MCF 10A (cell line): Measurements from ENCODE around the gene THRA. TPM values are rescaled to one million over a fixed set of nuclear protein-coding genes. Genes with fewer than 3 reads are reported as not detected.

Experiments used
- BruUV-seq: library from RNA; stranded (reverse); fragments of 400-500 nt; replicated peaks from 2 replicates; lab custom pipeline; 2021; lab: Mats Ljungman, UMichigan
- CTCF ChIA-PET: fragments of 300-600 bp; sonication (Branson Sonifier 250); formaldehyde crosslinking; extraction: SDS; loops from one replicate; lab custom pipeline; 2021; ENCODE audit warnings: antibody characterized with exemption, inconsistent platforms; lab: Yijun Ruan, JAX
- POLR2A ChIA-PET: fragments of 300-600, 350-650 bp; sonication (Branson Sonifier 250); formaldehyde crosslinking; extraction: SDS; loops from one replicate; lab custom pipeline; 2020; ENCODE audit warnings: antibody characterized with exemption, inconsistent platforms; lab: Yijun Ruan, JAX
- DNase-seq: peaks from one replicate; pipeline ENCODE4 v3.0.0-alpha.2; 2018; ENCODE audit not compliant: unreplicated experiment
- H3K27ac Mint-ChIP-seq: one replicate; pipeline ENCODE4 v1.8.0; 2022; ENCODE audit warnings: mild to moderate bottlenecking, low read depth, mixed read lengths; ENCODE audit not compliant: unreplicated experiment
- H3K27me3 Mint-ChIP-seq: one replicate; pipeline ENCODE4 v1.8.0; 2022; ENCODE audit warnings: mixed read lengths; ENCODE audit not compliant: insufficient read depth, unreplicated experiment
- H3K36me3 Mint-ChIP-seq: one replicate; pipeline ENCODE4 v1.8.0; 2022; ENCODE audit warnings: mild to moderate bottlenecking, moderate library complexity, mixed read lengths; ENCODE audit not compliant: insufficient read depth, unreplicated experiment
- H3K4me1 Mint-ChIP-seq: one replicate; pipeline ENCODE4 v1.8.0; 2022; ENCODE audit warnings: mixed read lengths; ENCODE audit not compliant: insufficient read depth, unreplicated experiment
- H3K4me3 Mint-ChIP-seq: one replicate; pipeline ENCODE4 v1.8.0; 2022; ENCODE audit warnings: mild to moderate bottlenecking, moderate library complexity, mixed read lengths; ENCODE audit not compliant: unreplicated experiment
- H3K9me3 Mint-ChIP-seq: one replicate; pipeline ENCODE4 v1.8.0; 2022; ENCODE audit warnings: mixed read lengths; ENCODE audit not compliant: unreplicated experiment
- intact Hi-C: fragments of 100-400 bp; cut with micrococcal nuclease; formaldehyde crosslinking; loops from 2 replicates; pipeline ENCODE4 v1.14.1; 2022
- total RNA-seq: library from RNA; stranded (reverse); gene quantifications from 2 replicates; pipeline ENCODE4 v1.2.3, GENCODE V29; 2022
- TF ChIP-seq, protein P1 (sequence below): fragments of 200-600 bp; IDR thresholded peaks from one replicate; pipeline ENCODE4 v1.8.0; 2022; ENCODE audit warnings: antibody characterized with exemption, mild to moderate bottlenecking; ENCODE audit not compliant: unreplicated experiment

THRA gene
- total RNA-seq, 1 experiment from 2014 or later, result 6.4 TPM

GRCh38 chr17:40107522-40108174 is 44.9 kb downstream of the THRA start:
- no peaks in the 10 kb centered on the region for H3K9me3 Mint-ChIP-seq
- no TSS peak for BruUV-seq
- no peaks in the 10 kb centered on the region for H3K36me3 Mint-ChIP-seq
- TF ChIP-seq, protein P1, sequence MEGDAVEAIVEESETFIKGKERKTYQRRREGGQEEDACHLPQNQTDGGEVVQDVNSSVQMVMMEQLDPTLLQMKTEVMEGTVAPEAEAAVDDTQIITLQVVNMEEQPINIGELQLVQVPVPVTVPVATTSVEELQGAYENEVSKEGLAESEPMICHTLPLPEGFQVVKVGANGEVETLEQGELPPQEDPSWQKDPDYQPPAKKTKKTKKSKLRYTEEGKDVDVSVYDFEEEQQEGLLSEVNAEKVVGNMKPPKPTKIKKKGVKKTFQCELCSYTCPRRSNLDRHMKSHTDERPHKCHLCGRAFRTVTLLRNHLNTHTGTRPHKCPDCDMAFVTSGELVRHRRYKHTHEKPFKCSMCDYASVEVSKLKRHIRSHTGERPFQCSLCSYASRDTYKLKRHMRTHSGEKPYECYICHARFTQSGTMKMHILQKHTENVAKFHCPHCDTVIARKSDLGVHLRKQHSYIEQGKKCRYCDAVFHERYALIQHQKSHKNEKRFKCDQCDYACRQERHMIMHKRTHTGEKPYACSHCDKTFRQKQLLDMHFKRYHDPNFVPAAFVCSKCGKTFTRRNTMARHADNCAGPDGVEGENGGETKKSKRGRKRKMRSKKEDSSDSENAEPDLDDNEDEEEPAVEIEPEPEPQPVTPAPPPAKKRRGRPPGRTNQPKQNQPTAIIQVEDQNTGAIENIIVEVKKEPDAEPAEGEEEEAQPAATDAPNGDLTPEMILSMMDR, result no peak
- POLR2A ChIA-PET, result interaction anchor here (0.9 to 1.5 kb wide), 3 partner anchors 9 to 53 kb away, joined by 3 to 14 read pairs (median 5); partner anchors contain the start of gene MED24
- CTCF ChIA-PET, result interaction anchor here (0.6 to 0.9 kb wide), 2 partner anchors 9 to 1876 kb away, joined by 3 to 7 read pairs; no protein-coding TSS in a partner anchor
- H3K27ac Mint-ChIP-seq, result peak overlapping the region; percentile 79
- H3K4me3 Mint-ChIP-seq, result peak overlapping the region; percentile 38
- intact Hi-C loops, result no loop called here
- H3K27me3 Mint-ChIP-seq, result no peaks in the 10 kb centered on the region
- H3K4me1 Mint-ChIP-seq, result peaks cover 40% of the 10 kb centered on the region
- DNase-seq, result no peak

- no peaks in the 10 kb centered on the region for H3K9me3 Mint-ChIP-seq
- POLR2A ChIA-PET, result interaction anchor here (0.6 to 9.5 kb wide), 7 partner anchors 8 to 191 kb away, joined by 3 to 340 read pairs (median 4); partner anchors contain the start of genes CSF3 and NR1D1
- TF ChIP-seq, protein P1, result no peak
- H3K27ac Mint-ChIP-seq, result peak overlapping the region; percentile 7
- BruUV-seq, result no TSS peak
- no peaks in the 10 kb centered on the region for H3K27me3 Mint-ChIP-seq
- H3K36me3 Mint-ChIP-seq, result no peaks in the 10 kb centered on the region
- peak; percentile 48 for DNase-seq
- H3K4me1 Mint-ChIP-seq, result peaks cover 54% of the 10 kb centered on the region
- H3K4me3 Mint-ChIP-seq, result no peak overlapping the region
- intact Hi-C loops, result no loop called here
- CTCF ChIA-PET, result interaction anchor here (0.6 to 6.5 kb wide), 7 partner anchors 9 to 94 kb away, joined by 3 to 86 read pairs (median 32); partner anchors contain the start of genes CSF3 and NR1D1
Measured at GRCh38 chr17:40108970-40109824, 46.4 kb downstream of the THRA start.

- ChIA-PET CTCF (interaction anchor here (0.5 to 6.5 kb wide), 10 partner anchors 10 to 101 kb away, joined by 3 to 86 read pairs (median 21); partner anchors contain the start of genes CASC3, CSF3, NR1D1 and THRA), POLR2A (interaction anchor here (0.6 to 9.5 kb wide), 9 partner anchors 9 to 704 kb away, joined by 3 to 340 read pairs (median 19); partner anchors contain the start of genes CSF3, MSL1 and NR1D1)
- no peaks in the 10 kb centered on the region for H3K27me3 Mint-ChIP-seq
- no peak for DNase-seq
- TF ChIP-seq, protein P1, result no peak
- no peaks in the 10 kb centered on the region for H3K36me3 Mint-ChIP-seq
- no TSS peak for BruUV-seq
- H3K27ac Mint-ChIP-seq, result no peak overlapping the region
- H3K4me3 Mint-ChIP-seq, result no peak overlapping the region
- intact Hi-C loops, result loop anchor here (5.0 kb wide), 1 partner anchor 83 kb away; no protein-coding TSS in a partner anchor
- H3K9me3 Mint-ChIP-seq, result no peaks in the 10 kb centered on the region
- peaks cover 47% of the 10 kb centered on the region for H3K4me1 Mint-ChIP-seq
Measured at GRCh38 chr17:40110026-40110845, 47.5 kb downstream of the THRA start.
